K562 (cell line): ENCODE data around the gene RAB3GAP2. TPM values are rescaled to one million over a fixed set of nuclear protein-coding genes. Genes with fewer than 3 reads are reported as not detected.

Experiments used
- ATAC-seq: fragments of 200-7000 bp; cut with Tn5 transposase; 3 replicates; pipeline ENCODE4 v1.9.1; 2020; ENCODE audit warnings: moderate library complexity
- BruUV-seq: library from RNA; stranded (reverse); fragments of 400-500 nt; replicated peaks from 2 replicates; lab custom pipeline; 2021; lab: Mats Ljungman, UMichigan
- CTCF ChIA-PET: fragments of 300-600 bp; formaldehyde crosslinking; extraction: SDS; loops from one replicate; lab custom pipeline; 2021; ENCODE audit warnings: low intra/inter-chr PET ratio; lab: Yijun Ruan, JAX
- POLR2A ChIA-PET: fragments of 300-600, 350-650 bp; sonication (Branson Sonifier 250); formaldehyde crosslinking; extraction: SDS; loops from one replicate; lab custom pipeline; 2021; ENCODE audit warnings: antibody characterized with exemption, inconsistent platforms; lab: Yijun Ruan, JAX
- DNase-seq, 4 experiments: peaks; one replicate each; pipeline versions ENCODE4 v3.0.0 to v3.0.0-alpha.2; 2011 to 2018; ENCODE audit warnings: low spot score in 3 of 4, mixed read lengths in 3 of 4; ENCODE audit errors: extremely low read depth in 1 of 4
- FAIRE-seq: peaks from 2 replicates; lab custom pipeline; 2011; peaks lifted over from hg19 to GRCh38; lab: Jason Lieb, UNC
- H2AFZ ChIP-seq: 2 replicates; pipeline ENCODE4 v1.6.0; 2011; ENCODE audit warnings: low read depth, low read length, control low read depth, inconsistent platforms
- H3K27ac ChIP-seq: fragments of 200-600 bp; 3 replicates; pipeline ENCODE4 v1.8.0; 2011; ENCODE audit warnings: low read depth, mild to moderate bottlenecking, control low read depth, inconsistent platforms, low read length, moderate library complexity, mixed read lengths; ENCODE audit errors: extremely low read depth
- H3K27me3 ChIP-seq, 2 experiments: fragments of 300-600 bp in 1 of 2; 2 replicates in 1 of 2; 3 replicates in 1 of 2; pipeline versions ENCODE4 v1.6.0 to v1.8.0; 2011; ENCODE audit warnings: inconsistent platforms in 2 of 2, low read length in 2 of 2, mild to moderate bottlenecking in 1 of 2, mixed read lengths in 1 of 2, moderate library complexity in 1 of 2; ENCODE audit not compliant: control insufficient read depth in 2 of 2, insufficient read depth in 2 of 2
- H3K36me3 ChIP-seq: fragments of 300-600 bp; 3 replicates; pipeline ENCODE4 v1.8.0; 2011; ENCODE audit warnings: mild to moderate bottlenecking, low read length, inconsistent platforms; ENCODE audit not compliant: control insufficient read depth, insufficient read depth
- H3K4me1 ChIP-seq, 2 experiments: fragments of 200-600 bp in 1 of 2; replicated peaks in 1 of 2; 2 replicates in 1 of 2; 3 replicates in 1 of 2; pipeline versions ENCODE4 v1.5.1 to v1.8.0; 2011; ENCODE audit warnings: inconsistent platforms in 2 of 2, low read length in 2 of 2, mild to moderate bottlenecking in 1 of 2, mixed read lengths in 1 of 2, moderate library complexity in 1 of 2; ENCODE audit not compliant: control insufficient read depth in 2 of 2, insufficient read depth in 2 of 2
- H3K4me2 ChIP-seq: 2 replicates; pipeline ENCODE4 v1.6.1; 2011; ENCODE audit warnings: low read length, control low read depth, inconsistent platforms, mixed read lengths; ENCODE audit not compliant: insufficient read depth
- H3K4me3 ChIP-seq: fragments of 200-600 bp; sonication (generic), shearing (Covaris generic); 2 replicates; pipeline ENCODE4 v1.5.1; 2016; ENCODE audit warnings: control low read depth, inconsistent platforms
- H3K79me2 ChIP-seq: fragments of 200-600 bp; 3 replicates; pipeline ENCODE4 v1.8.0; 2011; ENCODE audit warnings: low read length, inconsistent platforms; ENCODE audit not compliant: control insufficient read depth, insufficient read depth
- H3K9ac ChIP-seq, 2 experiments: 2 replicates each; pipeline versions ENCODE4 v1.6.0 to v1.6.1; 2011; ENCODE audit warnings: low read depth in 2 of 2, low read length in 2 of 2, control low read depth in 1 of 2, inconsistent platforms in 1 of 2, mild to moderate bottlenecking in 1 of 2, mixed read lengths in 1 of 2; ENCODE audit not compliant: insufficient read depth in 1 of 2
- H3K9me1 ChIP-seq: one replicate; pipeline ENCODE4 v1.6.0; 2011; ENCODE audit warnings: inconsistent platforms, mild to moderate bottlenecking, low read length, moderate library complexity; ENCODE audit not compliant: control insufficient read depth, insufficient read depth
- H3K9me3 ChIP-seq: replicated peaks from 2 replicates; pipeline ENCODE4 v1.5.1; 2011; ENCODE audit warnings: low read depth, low read length, inconsistent platforms; ENCODE audit not compliant: control insufficient read depth, insufficient read depth
- H4K20me1 ChIP-seq: replicated peaks from 2 replicates; pipeline ENCODE4 v1.6.1; 2011; ENCODE audit warnings: low read length, inconsistent platforms, mixed read lengths; ENCODE audit not compliant: control insufficient read depth, insufficient read depth
- BACH1 ChIP-seq: fragments of 200-800 bp; sonication (Bioruptor generic); IDR thresholded peaks from 2 replicates; pipeline ENCODE4 v1.6.1; 2016; ENCODE audit warnings: missing genetic modification characterization, missing compliant biosample characterization
- C11orf30 ChIP-seq: fragments of 450-650 bp; IDR thresholded peaks from 2 replicates; pipeline ENCODE4 v1.6.1; 2016; ENCODE audit warnings: low read depth, mild to moderate bottlenecking
- KDM5B ChIP-seq: fragments of 200-600 bp; sonication (generic); IDR thresholded peaks from 2 replicates; pipeline ENCODE4 v1.6.1; 2012; ENCODE audit warnings: low read depth, mild to moderate bottlenecking, moderate library complexity, low read length, control low read depth, inconsistent platforms; ENCODE audit not compliant: insufficient replicate concordance
- MAFF ChIP-seq: IDR thresholded peaks from 2 replicates; pipeline ENCODE4 v1.6.1; 2012; ENCODE audit warnings: low read length, improper control_type of control experiment
- MAFG ChIP-seq: fragments of 450-650 bp; conservative IDR thresholded peaks from 2 replicates; pipeline ENCODE4 v1.6.1; 2016; ENCODE audit warnings: missing genetic modification characterization, missing compliant biosample characterization
- MAFK ChIP-seq: IDR thresholded peaks from 2 replicates; pipeline ENCODE4 v1.6.1; 2011; ENCODE audit warnings: low read length, improper control_type of control experiment
- MEF2A ChIP-seq: IDR thresholded peaks from 2 replicates; pipeline ENCODE4 v1.6.1; 2011; ENCODE audit warnings: low read depth, mild to moderate bottlenecking, low read length, moderate library complexity; ENCODE audit not compliant: control insufficient read depth
- NFE2 ChIP-seq: IDR thresholded peaks from 2 replicates; pipeline ENCODE4 v1.6.1; 2014; ENCODE audit warnings: antibody characterized with exemption, low read depth
- NFE2L1 ChIP-seq: fragments of 450-650 bp; IDR thresholded peaks from 2 replicates; pipeline ENCODE4 v1.6.1; 2016; ENCODE audit warnings: missing genetic modification characterization, low read depth, mild to moderate bottlenecking, missing compliant biosample characterization, moderate library complexity, borderline replicate concordance
- ZNF316 ChIP-seq: fragments of 450-650 bp; IDR thresholded peaks from 2 replicates; pipeline ENCODE4 v1.6.1; 2016
- ZNF444 ChIP-seq: fragments of 250-450 bp; sonication (Bioruptor Pico); IDR thresholded peaks from 2 replicates; pipeline ENCODE4 v1.4.0; 2020; ENCODE audit warnings: mild to moderate bottlenecking, moderate library complexity
- ZNF830 ChIP-seq: fragments of 250-450 bp; sonication (Bioruptor Pico); IDR thresholded peaks from 2 replicates; pipeline ENCODE4 v1.5.0; 2021; ENCODE audit warnings: mild to moderate bottlenecking
- WGBS: fragments of 100-300 bp; shearing (Covaris generic); methylation state at CpG from one replicate; pipeline ENCODE4 v1.1.6; 2016; ENCODE audit warnings: low coverage, mixed read lengths; ENCODE audit not compliant: insufficient coverage; ENCODE audit errors: missing lambda C conversion rate; 5-methylcytosine and 5-hydroxymethylcytosine counted together
- in situ Hi-C: fragments of 300-500 bp; cut with MboI; formaldehyde crosslinking; loops from 4 replicates; pipeline ENCODE4 v1.15.0; 2018; ENCODE audit warnings: inconsistent platforms, mixed read lengths
- intact Hi-C: fragments of 100-400 bp; cut with micrococcal nuclease; formaldehyde crosslinking; loops from 2 replicates; pipeline ENCODE4 v1.14.2; 2022
- polyA plus RNA-seq, 8 experiments: library from polyadenylated mRNA; depleted of rRNA in 4 of 8; stranded (reverse) in 5 of 8; unstranded in 3 of 8; fragments of >200 nt; fragmentation: Nextera tagmentation in 2 of 8; fragmentation: Illumina TruSeq in 1 of 8; extraction: Ambion mirVana in 2 of 8; extraction: Trizol in 1 of 8; gene quantifications; 2 replicates each; pipeline versions ENCODE4 v1.2.1 to v1.2.3, GENCODE V29; 2011 to 2014; ENCODE audit warnings: inconsistent platforms in 1 of 8, missing spikeins in 1 of 8
- total RNA-seq, 7 experiments: library from RNA; depleted of rRNA in 6 of 7; stranded (reverse); fragments of >200 nt in 6 of 7; fragmentation: Illumina TruSeq in 2 of 7; extraction: Trizol in 2 of 7; gene quantifications; 2 replicates each; pipeline versions ENCODE4 v1.2.1 to v1.2.3, GENCODE V29; 2011 to 2021; ENCODE audit warnings: low replicate concordance in 1 of 7

The RAB3GAP2 gene
- total and polyA plus RNA-seq, 9 of the 15 experiments (the other 6 are each of a cell fraction or from before 2014, with no cell fraction given) = 14.1 to 69.1 (median 32.2) TPM

DNA sequence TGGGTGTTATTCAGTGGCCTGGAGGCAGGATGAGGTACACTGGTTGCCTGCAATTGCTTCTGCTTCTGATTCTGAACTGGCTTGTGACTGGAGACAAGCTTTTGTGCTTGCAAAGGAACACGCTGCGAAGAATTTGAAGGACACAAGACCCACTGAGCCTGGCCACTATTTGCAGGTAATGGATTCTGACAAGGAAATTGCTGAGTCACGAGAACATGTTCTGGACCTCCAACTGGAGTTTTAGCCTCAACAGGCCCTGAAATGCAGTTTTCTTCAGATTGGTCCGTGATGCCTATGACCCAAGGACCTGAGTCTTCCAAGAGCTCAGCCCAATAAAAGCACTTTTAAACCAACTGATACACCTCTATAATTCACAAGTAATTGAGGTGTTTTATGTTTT, 4.6 kb downstream of the RAB3GAP2 start:
- Histone ChIP-seq H3K9me3 (no peaks in the 10 kb centered on the region), H3K79me2 (peaks cover 60% of the 10 kb centered on the region), H4K20me1 (no peaks in the 10 kb centered on the region), H3K4me1 (peaks cover 10 to 16% of the 10 kb centered on the region in 2 experiments; a peak in 4 of 5 replicates), H3K27me3 (no peaks in the 10 kb centered on the region), H3K4me3 (no peak overlapping the region), H3K4me2 (no peak overlapping the region), H3K36me3 (peaks cover 56% of the 10 kb centered on the region), H3K9me1 (no peaks in the 10 kb centered on the region), H2AFZ (no peak overlapping the region), H3K27ac (no peak overlapping the region), H3K9ac (no peak overlapping the region)
- no peak for FAIRE-seq
- TF ChIP-seq NFE2 = peak; percentile 86
- TF ChIP-seq MAFG = peak; percentile 83
- TF ChIP-seq KDM5B = no peak
- TF ChIP-seq ZNF444 (CRISPR knock-in tag) = no peak
- TF ChIP-seq ZNF316 = peak; percentile 91
- peak; percentile 35; the same call in 1 of the 2 replicates for TF ChIP-seq MAFK
- no peak for TF ChIP-seq MEF2A
- TF ChIP-seq ZNF830 = no peak
- TF ChIP-seq BACH1 (tag) = peak; percentile 57; the same call in 1 of the 2 replicates
- TF ChIP-seq NFE2L1 = peak; percentile 61
- TF ChIP-seq MAFF = peak; percentile 48; the same call in 1 of the 2 replicates
- TF ChIP-seq C11orf30 = peak; percentile 84
- ATAC-seq = no peak
- WGBS = 91% methylated on average over 4 of the region's 4 CpGs
- intact Hi-C loops = no loop called here
- no peak for DNase-seq
- BruUV-seq = no TSS peak
- ChIA-PET POLR2A (interaction anchor here (1.1 kb wide), 1 partner anchor 10 kb away, joined by 3 read pairs; no protein-coding TSS in a partner anchor), CTCF (no interaction called here)
- in situ Hi-C loops = no loop called here
